Liver (tissue), 9 donors: ENCODE measurements around the gene RXFP2. TPM values are rescaled to one million over a fixed set of nuclear protein-coding genes. Genes with fewer than 3 reads are reported as not detected.

Experiments
- DNase-seq: peaks from one replicate; pipeline ENCODE4 v3.0.0-alpha.2; 2017; ENCODE audit warnings: low spot score
- H3K27ac ChIP-seq, 2 donors: one replicate each; pipeline ENCODE4 v1.7.0; 2013; ENCODE audit warnings: inconsistent platforms in 2 of 2, low read length in 2 of 2, control low read depth in 1 of 2, low read depth in 1 of 2, mild to moderate bottlenecking in 1 of 2
- H3K27me3 ChIP-seq, 4 donors: one replicate each; pipeline versions ENCODE4 v1.6.1 to v1.7.0; 2013; ENCODE audit warnings: low read length in 3 of 4, inconsistent platforms in 1 of 4, mild to moderate bottlenecking in 1 of 4, moderate library complexity in 1 of 4; ENCODE audit not compliant: control insufficient read depth in 4 of 4, insufficient read depth in 4 of 4
- H3K36me3 ChIP-seq, 4 donors: one replicate each; pipeline versions ENCODE4 v1.6.1 to v1.7.0; 2013; ENCODE audit warnings: low read length in 3 of 4, mild to moderate bottlenecking in 3 of 4, low read depth in 1 of 4, moderate library complexity in 1 of 4; ENCODE audit not compliant: control insufficient read depth in 4 of 4, insufficient read depth in 3 of 4
- H3K4me1 ChIP-seq, 4 donors: one replicate each; pipeline versions ENCODE4 v1.6.1 to v1.7.0; 2013; ENCODE audit warnings: low read length in 3 of 4, mild to moderate bottlenecking in 3 of 4, moderate library complexity in 1 of 4; ENCODE audit not compliant: control insufficient read depth in 4 of 4, insufficient read depth in 4 of 4
- H3K4me3 ChIP-seq, 3 donors: one replicate each; pipeline versions ENCODE4 v1.6.1 to v1.7.0; 2013; ENCODE audit warnings: low read length in 3 of 3, control low read depth in 1 of 3, low read depth in 1 of 3, mild to moderate bottlenecking in 1 of 3
- H3K9ac ChIP-seq, 2 donors: one replicate each; pipeline ENCODE4 v1.7.0; 2013; ENCODE audit warnings: low read length in 2 of 2, mild to moderate bottlenecking in 2 of 2, moderate library complexity in 2 of 2, control low read depth in 1 of 2, low read depth in 1 of 2
- H3K9me3 ChIP-seq, 4 donors: one replicate each; pipeline versions ENCODE4 v1.6.1 to v1.7.0; 2013; ENCODE audit warnings: low read length in 3 of 4; ENCODE audit not compliant: control insufficient read depth in 4 of 4
- EGR1 ChIP-seq, 2 donors: IDR thresholded peaks; 2 replicates each; pipeline ENCODE4 v1.6.1; 2016 to 2018; ENCODE audit warnings: antibody characterized with exemption in 2 of 2, low read depth in 2 of 2
- FOXA1 ChIP-seq: IDR thresholded peaks from 2 replicates; pipeline ENCODE4 v1.6.1; 2016; ENCODE audit warnings: antibody characterized with exemption
- FOXA2 ChIP-seq: IDR thresholded peaks from 2 replicates; pipeline ENCODE4 v1.6.1; 2016; ENCODE audit warnings: antibody characterized with exemption
- GABPA ChIP-seq, 2 donors: IDR thresholded peaks in 1 of 2; conservative IDR thresholded peaks in 1 of 2; 2 replicates each; pipeline ENCODE4 v1.6.1; 2016; ENCODE audit warnings: antibody characterized with exemption in 2 of 2, mild to moderate bottlenecking in 1 of 2, moderate library complexity in 1 of 2
- HNF4A ChIP-seq, 2 donors: conservative IDR thresholded peaks; 2 replicates each; pipeline ENCODE4 v1.6.1; 2016; ENCODE audit warnings: antibody characterized with exemption in 2 of 2, mild to moderate bottlenecking in 2 of 2
- HNF4G ChIP-seq: IDR thresholded peaks from 2 replicates; pipeline ENCODE4 v1.6.1; 2016; ENCODE audit warnings: antibody characterized with exemption
- JUND ChIP-seq, 2 donors: IDR thresholded peaks; 2 replicates each; pipeline ENCODE4 v1.6.1; 2016; ENCODE audit warnings: antibody characterized with exemption in 2 of 2
- NR2F2 ChIP-seq: IDR thresholded peaks from 2 replicates; pipeline ENCODE4 v1.6.1; 2016; ENCODE audit warnings: antibody characterized with exemption
- RAD21 ChIP-seq, 2 donors: IDR thresholded peaks; 2 replicates each; pipeline ENCODE4 v1.6.1; 2016; ENCODE audit warnings: antibody characterized with exemption in 2 of 2, mild to moderate bottlenecking in 2 of 2
- RXRA ChIP-seq, 2 donors: IDR thresholded peaks; 2 replicates each; pipeline ENCODE4 v1.6.1; 2017 to 2018; ENCODE audit warnings: antibody characterized with exemption in 2 of 2, mild to moderate bottlenecking in 1 of 2
- SP1 ChIP-seq: IDR thresholded peaks from 2 replicates; pipeline ENCODE4 v1.6.1; 2018; ENCODE audit warnings: antibody characterized with exemption, mild to moderate bottlenecking
- TAF1 ChIP-seq: conservative IDR thresholded peaks from 2 replicates; pipeline ENCODE4 v1.6.1; 2016; ENCODE audit warnings: antibody characterized with exemption, mild to moderate bottlenecking
- YY1 ChIP-seq: IDR thresholded peaks from 2 replicates; pipeline ENCODE4 v1.6.1; 2016; ENCODE audit warnings: antibody characterized with exemption, mild to moderate bottlenecking
- WGBS: extraction: QIAGEN DNeasy Blood & Tissue Kit; methylation state at CpG from one replicate; pipeline ENCODE4 v1.1.7; 2013; 5-methylcytosine and 5-hydroxymethylcytosine counted together
- polyA plus RNA-seq, 2 donors: library from polyadenylated mRNA; stranded (reverse) in 1 of 2; unstranded in 1 of 2; fragments of 200-250 nt in 1 of 2; fragments of >200 nt in 1 of 2; fragmentation: Nextera tagmentation in 1 of 2; extraction: Ambion mirVana in 1 of 2; gene quantifications; one replicate each; pipeline versions ENCODE4 v1.2.1 to v1.2.3, GENCODE V29; 2013 to 2015
- total RNA-seq, 2 donors: library from RNA; depleted of rRNA; stranded (reverse); fragments of >200 nt; gene quantifications; one replicate each; pipeline ENCODE4 v1.2.3, GENCODE V29; 2014
- TF ChIP-seq, protein P1 (sequence below): IDR thresholded peaks from 2 replicates; pipeline ENCODE4 v1.6.1; 2016; ENCODE audit warnings: antibody characterized with exemption
- TF ChIP-seq, protein P2 (sequence below): fragments of 150-350 bp; IDR thresholded peaks from 2 replicates; pipeline ENCODE4 v1.5.1; 2017; ENCODE audit warnings: improper control_type of control experiment, low read depth, low read length; ENCODE audit not compliant: missing input control
- TF ChIP-seq, protein P3 (sequence below): IDR thresholded peaks from 2 replicates; pipeline ENCODE4 v1.6.1; 2016; ENCODE audit warnings: antibody characterized with exemption, mild to moderate bottlenecking
- TF ChIP-seq, protein P4 (sequence below): IDR thresholded peaks from 2 replicates; pipeline ENCODE4 v1.6.1; 2016; ENCODE audit warnings: antibody characterized with exemption
- donor health status: healthy.
- donor health status: healthy.
- donor health status: healthy.
- donor health status: healthy.
- donor health status: healthy.

The RXFP2 gene
- total and polyA plus RNA-seq, 4 donors = not detected

GRCh38 chr13:31801088-31801487 is 61.8 kb downstream of the RXFP2 start:
- DNase-seq = no peak
- Histone ChIP-seq H3K4me3 (no peak overlapping the region), H3K27ac (no peak overlapping the region), H3K4me1 (no peaks in the 10 kb centered on the region), H3K27me3 (peaks cover 0 to 3% (median 0%) of the 10 kb centered on the region in 4 donors), H3K9me3 (no peaks in the 10 kb centered on the region), H3K36me3 (no peaks in the 10 kb centered on the region), H3K9ac (no peak overlapping the region)
- TF ChIP-seq TAF1 = no peak
- no peak for TF ChIP-seq FOXA2
- TF ChIP-seq, protein P1, sequence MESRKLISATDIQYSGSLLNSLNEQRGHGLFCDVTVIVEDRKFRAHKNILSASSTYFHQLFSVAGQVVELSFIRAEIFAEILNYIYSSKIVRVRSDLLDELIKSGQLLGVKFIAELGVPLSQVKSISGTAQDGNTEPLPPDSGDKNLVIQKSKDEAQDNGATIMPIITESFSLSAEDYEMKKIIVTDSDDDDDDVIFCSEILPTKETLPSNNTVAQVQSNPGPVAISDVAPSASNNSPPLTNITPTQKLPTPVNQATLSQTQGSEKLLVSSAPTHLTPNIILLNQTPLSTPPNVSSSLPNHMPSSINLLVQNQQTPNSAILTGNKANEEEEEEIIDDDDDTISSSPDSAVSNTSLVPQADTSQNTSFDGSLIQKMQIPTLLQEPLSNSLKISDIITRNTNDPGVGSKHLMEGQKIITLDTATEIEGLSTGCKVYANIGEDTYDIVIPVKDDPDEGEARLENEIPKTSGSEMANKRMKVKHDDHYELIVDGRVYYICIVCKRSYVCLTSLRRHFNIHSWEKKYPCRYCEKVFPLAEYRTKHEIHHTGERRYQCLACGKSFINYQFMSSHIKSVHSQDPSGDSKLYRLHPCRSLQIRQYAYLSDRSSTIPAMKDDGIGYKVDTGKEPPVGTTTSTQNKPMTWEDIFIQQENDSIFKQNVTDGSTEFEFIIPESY = no peak
- TF ChIP-seq NR2F2 = no peak
- no peak for TF ChIP-seq YY1
- no peak for TF ChIP-seq HNF4G
- no peak for TF ChIP-seq SP1
- TF ChIP-seq, protein P2, sequence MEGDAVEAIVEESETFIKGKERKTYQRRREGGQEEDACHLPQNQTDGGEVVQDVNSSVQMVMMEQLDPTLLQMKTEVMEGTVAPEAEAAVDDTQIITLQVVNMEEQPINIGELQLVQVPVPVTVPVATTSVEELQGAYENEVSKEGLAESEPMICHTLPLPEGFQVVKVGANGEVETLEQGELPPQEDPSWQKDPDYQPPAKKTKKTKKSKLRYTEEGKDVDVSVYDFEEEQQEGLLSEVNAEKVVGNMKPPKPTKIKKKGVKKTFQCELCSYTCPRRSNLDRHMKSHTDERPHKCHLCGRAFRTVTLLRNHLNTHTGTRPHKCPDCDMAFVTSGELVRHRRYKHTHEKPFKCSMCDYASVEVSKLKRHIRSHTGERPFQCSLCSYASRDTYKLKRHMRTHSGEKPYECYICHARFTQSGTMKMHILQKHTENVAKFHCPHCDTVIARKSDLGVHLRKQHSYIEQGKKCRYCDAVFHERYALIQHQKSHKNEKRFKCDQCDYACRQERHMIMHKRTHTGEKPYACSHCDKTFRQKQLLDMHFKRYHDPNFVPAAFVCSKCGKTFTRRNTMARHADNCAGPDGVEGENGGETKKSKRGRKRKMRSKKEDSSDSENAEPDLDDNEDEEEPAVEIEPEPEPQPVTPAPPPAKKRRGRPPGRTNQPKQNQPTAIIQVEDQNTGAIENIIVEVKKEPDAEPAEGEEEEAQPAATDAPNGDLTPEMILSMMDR = no peak
- no peak for TF ChIP-seq RAD21 (IDR thresholded peaks at IDR 0.05)
- TF ChIP-seq GABPA (IDR thresholded peaks at IDR 0.05 in 1 of 2, conservative IDR thresholded peaks at IDR 0.05 in 1 of 2) = no peak
- WGBS = 70% methylated on average over 6 of the region's 6 CpGs

GRCh38 chr13:31803311-31803710 is 64.0 kb downstream of the RXFP2 start:
- Histone ChIP-seq H3K9me3 (no peaks in the 10 kb centered on the region), H3K9ac (no peak overlapping the region), H3K36me3 (no peaks in the 10 kb centered on the region), H3K27ac (no peak overlapping the region), H3K4me3 (no peak overlapping the region), H3K27me3 (peaks cover 0 to 6% (median 0%) of the 10 kb centered on the region in 4 donors), H3K4me1 (no peaks in the 10 kb centered on the region)
- TF ChIP-seq FOXA2 (no peak), HNF4A (conservative IDR thresholded peaks at IDR 0.05) (no peak), HNF4G (no peak), JUND (IDR thresholded peaks at IDR 0.05) (no peak), EGR1 (IDR thresholded peaks at IDR 0.05; ENCODE audit: low read depth in 2 of 2) (no peak), RXRA (IDR thresholded peaks at IDR 0.05) (no peak), SP1 (no peak), RAD21 (IDR thresholded peaks at IDR 0.05) (no peak), TAF1 (no peak), NR2F2 (no peak), GABPA (IDR thresholded peaks at IDR 0.05 in 1 of 2, conservative IDR thresholded peaks at IDR 0.05 in 1 of 2) (no peak), YY1 (no peak), FOXA1 (no peak)
- TF ChIP-seq, protein P3, sequence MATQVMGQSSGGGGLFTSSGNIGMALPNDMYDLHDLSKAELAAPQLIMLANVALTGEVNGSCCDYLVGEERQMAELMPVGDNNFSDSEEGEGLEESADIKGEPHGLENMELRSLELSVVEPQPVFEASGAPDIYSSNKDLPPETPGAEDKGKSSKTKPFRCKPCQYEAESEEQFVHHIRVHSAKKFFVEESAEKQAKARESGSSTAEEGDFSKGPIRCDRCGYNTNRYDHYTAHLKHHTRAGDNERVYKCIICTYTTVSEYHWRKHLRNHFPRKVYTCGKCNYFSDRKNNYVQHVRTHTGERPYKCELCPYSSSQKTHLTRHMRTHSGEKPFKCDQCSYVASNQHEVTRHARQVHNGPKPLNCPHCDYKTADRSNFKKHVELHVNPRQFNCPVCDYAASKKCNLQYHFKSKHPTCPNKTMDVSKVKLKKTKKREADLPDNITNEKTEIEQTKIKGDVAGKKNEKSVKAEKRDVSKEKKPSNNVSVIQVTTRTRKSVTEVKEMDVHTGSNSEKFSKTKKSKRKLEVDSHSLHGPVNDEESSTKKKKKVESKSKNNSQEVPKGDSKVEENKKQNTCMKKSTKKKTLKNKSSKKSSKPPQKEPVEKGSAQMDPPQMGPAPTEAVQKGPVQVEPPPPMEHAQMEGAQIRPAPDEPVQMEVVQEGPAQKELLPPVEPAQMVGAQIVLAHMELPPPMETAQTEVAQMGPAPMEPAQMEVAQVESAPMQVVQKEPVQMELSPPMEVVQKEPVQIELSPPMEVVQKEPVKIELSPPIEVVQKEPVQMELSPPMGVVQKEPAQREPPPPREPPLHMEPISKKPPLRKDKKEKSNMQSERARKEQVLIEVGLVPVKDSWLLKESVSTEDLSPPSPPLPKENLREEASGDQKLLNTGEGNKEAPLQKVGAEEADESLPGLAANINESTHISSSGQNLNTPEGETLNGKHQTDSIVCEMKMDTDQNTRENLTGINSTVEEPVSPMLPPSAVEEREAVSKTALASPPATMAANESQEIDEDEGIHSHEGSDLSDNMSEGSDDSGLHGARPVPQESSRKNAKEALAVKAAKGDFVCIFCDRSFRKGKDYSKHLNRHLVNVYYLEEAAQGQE = no peak
- TF ChIP-seq, protein P1 = no peak
- TF ChIP-seq, protein P2 = no peak
- TF ChIP-seq, protein P4, sequence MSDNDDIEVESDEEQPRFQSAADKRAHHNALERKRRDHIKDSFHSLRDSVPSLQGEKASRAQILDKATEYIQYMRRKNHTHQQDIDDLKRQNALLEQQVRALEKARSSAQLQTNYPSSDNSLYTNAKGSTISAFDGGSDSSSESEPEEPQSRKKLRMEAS = no peak
- DNase-seq = no peak
- 70% methylated on average over 1 of the region's 1 CpG for WGBS
